HG03045 (cell line): Measurements from ENCODE around the gene CARD11.
"Not testable (repeated sequence)": the region's sequence is repeated elsewhere in the genome, so short reads cannot be mapped to it uniquely, and the experiment has no call there.

Experiments used
- ATAC-seq: cut with Tn5 transposase; IDR thresholded peaks from one replicate; pipeline ENCODE4 v1.9.1; 2021; ENCODE audit warnings: mild to moderate bottlenecking, moderate library complexity; ENCODE audit not compliant: unreplicated experiment

Gene CARD11

DNA sequence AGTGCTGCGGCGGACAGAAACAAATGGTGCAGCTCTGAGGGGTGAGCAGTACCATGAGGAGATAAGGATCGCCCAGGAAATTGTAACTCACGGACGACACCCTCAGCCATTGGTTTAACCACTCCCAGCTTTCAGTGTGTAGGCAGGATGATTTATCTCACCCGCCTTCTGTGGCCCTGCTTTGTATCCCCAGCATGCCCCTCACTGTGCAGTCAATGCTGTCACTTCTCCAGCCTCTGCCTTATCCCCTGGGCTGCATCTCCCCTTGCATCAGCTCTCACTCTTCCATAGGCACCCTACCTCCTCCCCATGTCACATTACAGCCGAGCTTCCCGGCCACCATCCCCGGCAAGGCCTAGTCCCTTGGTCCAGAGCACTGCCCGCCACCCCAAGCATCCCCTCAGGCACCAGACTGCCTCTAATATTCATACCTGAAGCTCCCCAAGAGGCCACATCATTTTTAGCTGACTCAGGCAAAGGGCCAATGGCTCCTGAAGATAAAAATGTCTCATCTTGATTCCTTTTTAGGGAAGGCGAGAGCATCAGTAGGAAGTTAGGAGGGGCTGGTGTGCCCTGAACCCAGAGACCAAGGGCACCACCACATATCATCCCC lies 77.1 kb downstream of the CARD11 start:
- no peak for ATAC-seq

GRCh38 chr7:2965745-2966270 lies 77.9 kb downstream of the CARD11 start:
- ATAC-seq: no peak

DNA sequence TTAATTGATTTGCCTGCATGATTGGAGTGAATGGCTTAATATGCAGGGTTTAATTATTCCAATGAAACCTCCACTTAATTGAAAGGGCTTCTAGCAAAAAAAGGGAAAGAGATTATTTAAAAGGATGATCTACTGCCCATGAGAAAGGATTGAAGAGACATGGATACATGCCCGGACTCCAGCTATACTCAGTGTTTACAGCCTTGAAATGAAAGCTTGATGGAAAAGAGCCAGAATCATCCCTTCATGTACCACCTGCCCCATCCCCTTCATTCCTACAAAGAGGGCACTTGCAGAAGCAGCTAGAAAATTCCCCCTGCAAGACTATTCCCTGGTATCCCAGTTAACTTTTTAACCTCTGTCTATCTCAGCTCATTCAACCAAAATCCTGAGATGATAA lies 78.4 kb downstream of the CARD11 start:
- no peak for ATAC-seq

DNA sequence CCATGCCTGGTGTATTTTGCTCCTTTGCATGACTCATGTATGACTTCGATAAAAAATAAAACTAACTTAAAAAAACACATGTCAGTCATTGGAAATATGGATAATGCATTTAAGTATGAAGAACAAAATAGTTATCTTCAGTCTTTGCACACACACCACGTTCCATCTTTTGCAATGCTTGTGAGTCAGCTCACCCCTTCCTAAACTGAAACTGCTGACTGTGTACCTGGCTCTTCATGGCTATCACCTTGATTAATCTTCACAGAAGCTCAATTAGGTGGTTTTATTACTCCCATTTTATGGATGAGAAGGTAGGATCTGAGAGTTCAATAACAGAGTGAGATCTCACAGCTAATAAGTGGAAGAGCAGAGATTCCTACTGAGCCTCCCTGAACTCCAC lies 79.5 kb downstream of the CARD11 start:
- no peak for ATAC-seq

DNA sequence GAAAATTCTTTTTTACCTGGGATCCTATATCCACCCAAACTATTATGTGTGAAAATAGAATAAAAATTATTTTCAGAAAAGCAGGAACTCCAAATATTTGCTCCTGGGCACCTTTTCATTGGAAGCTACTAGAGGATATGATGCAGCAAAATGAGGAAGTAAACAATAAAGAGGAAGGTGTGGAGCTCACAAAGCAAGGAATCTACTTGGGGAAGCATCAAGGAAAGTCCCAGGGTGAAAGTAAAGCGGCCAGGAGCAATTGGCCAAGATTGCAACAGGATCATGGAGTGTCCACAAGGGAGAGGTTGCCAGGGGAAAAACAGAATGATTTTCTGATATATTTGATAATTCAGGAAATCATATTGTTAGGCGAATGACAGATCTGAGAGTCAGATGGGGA lies 80.8 kb downstream of the CARD11 start:
- ATAC-seq: no peak

- no peak for ATAC-seq
Observed at GRCh38 chr7:2959828-2960599, 83.7 kb downstream of the CARD11 start.

- ATAC-seq: no peak
Observed at GRCh38 chr7:2959103-2959680, 84.5 kb downstream of the CARD11 start.

GRCh38 chr7:2958416-2959102 lies 85.1 kb downstream of the CARD11 start:
- ATAC-seq: no peak

- not testable (repeated sequence) for ATAC-seq
Observed at GRCh38 chr7:2957369-2957727, 86.3 kb downstream of the CARD11 start.

DNA sequence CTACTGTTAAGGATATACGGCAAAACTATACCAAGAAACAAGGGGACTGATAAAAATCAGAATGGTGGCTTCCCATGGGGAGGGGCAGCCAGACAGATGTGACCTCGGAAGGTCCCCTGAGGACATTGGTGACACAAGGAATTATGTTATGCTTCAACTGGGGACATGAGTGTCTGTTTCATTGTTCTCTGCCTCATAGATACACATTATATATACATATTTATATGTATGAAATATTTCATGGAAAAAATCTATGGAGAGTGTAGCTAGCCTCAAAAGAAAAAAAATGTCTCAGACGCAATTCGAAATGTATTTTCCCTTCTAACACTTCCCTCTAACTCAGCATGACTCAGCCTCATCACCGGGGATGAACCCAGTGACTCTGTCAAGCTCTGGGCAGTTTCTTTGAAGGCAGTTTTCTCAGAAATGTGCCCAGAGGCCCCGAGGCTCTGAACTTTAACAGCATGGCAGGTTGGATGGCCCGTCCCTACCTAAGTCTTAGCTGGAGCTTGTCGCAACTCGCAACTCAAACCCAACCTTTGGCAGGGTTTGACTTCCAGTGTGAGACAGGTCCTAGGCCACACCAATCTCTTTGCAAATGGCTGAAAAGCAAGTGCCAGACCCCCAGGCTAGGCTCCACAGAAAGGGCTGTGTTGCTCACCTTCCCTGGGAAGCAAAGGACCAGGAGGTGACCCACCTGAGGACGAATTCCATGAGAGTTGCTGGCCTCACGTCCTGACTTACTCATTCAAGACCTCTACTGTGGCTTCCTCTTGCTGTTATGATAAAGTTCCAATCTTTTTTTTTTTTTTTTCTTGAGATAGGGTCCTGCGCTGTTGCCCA lies 86.9 kb downstream of the CARD11 start:
- ATAC-seq: no peak

DNA sequence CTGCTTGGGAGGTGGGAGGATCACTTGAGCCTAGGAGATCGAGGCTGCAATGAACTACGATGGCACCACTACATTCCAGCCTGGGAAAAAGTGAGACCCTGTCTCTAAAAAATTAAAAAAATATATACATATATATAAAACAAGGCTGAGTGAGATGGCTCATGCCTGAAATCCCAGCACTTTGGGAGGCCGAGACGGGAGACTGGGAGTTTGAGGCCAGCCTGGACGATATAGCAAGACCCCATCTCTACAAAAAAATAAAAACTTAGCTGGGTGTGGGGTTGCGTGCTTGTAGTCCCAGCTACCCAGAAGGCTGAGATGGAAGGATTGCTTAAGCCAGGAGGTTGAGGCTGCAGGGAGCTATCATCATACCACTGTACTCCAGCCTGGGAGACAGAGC lies 87.6 kb downstream of the CARD11 start:
- no peak for ATAC-seq

DNA sequence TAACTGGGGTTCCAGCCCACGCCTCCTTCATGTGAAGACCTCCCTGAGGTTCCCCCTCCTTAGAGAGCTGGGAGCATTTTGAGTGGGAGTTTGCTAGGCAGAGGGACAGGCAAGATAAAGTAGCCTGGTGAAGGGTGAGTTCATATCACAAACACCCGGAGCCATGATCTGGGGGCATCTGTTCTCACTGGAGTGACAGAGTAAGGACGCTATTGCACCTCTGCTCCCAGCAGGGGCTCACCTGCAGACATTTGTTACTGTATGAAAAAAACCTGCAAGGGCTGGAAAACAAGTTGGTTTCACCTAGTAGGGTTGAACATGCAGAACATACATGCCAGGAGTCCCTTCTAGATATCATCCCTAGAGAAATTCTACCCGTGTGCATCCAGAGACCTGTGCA lies 88.4 kb downstream of the CARD11 start:
- ATAC-seq: no peak

- ATAC-seq: no peak
Observed at GRCh38 chr7:2954433-2954853, 89.2 kb downstream of the CARD11 start.

GRCh38 chr7:2953588-2954407 lies 89.9 kb downstream of the CARD11 start:
- no peak for ATAC-seq

GRCh38 chr7:2953099-2953498 lies 90.6 kb downstream of the CARD11 start:
- ATAC-seq: no peak

- ATAC-seq: no peak
Observed at GRCh38 chr7:2952316-2952715, 91.4 kb downstream of the CARD11 start.

DNA sequence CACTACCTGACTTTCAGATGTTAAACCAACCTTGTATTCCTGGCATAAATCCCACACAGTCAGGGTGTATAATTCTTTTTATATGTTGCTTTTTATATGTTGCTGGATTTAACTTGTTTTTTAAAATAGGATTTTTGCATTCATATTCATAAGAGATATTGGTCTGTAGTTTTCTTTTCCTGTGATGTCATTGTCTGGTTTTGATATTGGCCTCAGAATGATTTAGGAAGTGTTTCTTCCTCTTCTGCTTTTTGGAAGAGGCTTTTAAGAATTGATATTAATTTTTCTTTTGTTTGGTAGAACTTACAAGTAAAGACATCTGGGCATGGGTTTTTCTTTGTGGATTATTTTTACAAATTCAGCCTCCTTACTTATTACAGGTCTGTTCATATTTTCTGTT lies 93.1 kb downstream of the CARD11 start:
- no peak for ATAC-seq

- ATAC-seq: no peak
Observed at GRCh38 chr7:2948749-2949148, 94.9 kb downstream of the CARD11 start.

- no peak for ATAC-seq
Observed at GRCh38 chr7:2947058-2947780, 96.4 kb downstream of the CARD11 start.
